T1000 (cell line): Measurements from ENCODE around the gene PRUNE2.
"Not testable (repeated sequence)": the region's sequence is repeated elsewhere in the genome, so short reads cannot be mapped to it uniquely, and the experiment has no call there.

Experiments used
- DNase-seq: peaks from one replicate; lab custom pipeline; 2025; ENCODE audit warnings: mixed read lengths; lab: John Stamatoyannopoulos, UW

The PRUNE2 gene, protein sequence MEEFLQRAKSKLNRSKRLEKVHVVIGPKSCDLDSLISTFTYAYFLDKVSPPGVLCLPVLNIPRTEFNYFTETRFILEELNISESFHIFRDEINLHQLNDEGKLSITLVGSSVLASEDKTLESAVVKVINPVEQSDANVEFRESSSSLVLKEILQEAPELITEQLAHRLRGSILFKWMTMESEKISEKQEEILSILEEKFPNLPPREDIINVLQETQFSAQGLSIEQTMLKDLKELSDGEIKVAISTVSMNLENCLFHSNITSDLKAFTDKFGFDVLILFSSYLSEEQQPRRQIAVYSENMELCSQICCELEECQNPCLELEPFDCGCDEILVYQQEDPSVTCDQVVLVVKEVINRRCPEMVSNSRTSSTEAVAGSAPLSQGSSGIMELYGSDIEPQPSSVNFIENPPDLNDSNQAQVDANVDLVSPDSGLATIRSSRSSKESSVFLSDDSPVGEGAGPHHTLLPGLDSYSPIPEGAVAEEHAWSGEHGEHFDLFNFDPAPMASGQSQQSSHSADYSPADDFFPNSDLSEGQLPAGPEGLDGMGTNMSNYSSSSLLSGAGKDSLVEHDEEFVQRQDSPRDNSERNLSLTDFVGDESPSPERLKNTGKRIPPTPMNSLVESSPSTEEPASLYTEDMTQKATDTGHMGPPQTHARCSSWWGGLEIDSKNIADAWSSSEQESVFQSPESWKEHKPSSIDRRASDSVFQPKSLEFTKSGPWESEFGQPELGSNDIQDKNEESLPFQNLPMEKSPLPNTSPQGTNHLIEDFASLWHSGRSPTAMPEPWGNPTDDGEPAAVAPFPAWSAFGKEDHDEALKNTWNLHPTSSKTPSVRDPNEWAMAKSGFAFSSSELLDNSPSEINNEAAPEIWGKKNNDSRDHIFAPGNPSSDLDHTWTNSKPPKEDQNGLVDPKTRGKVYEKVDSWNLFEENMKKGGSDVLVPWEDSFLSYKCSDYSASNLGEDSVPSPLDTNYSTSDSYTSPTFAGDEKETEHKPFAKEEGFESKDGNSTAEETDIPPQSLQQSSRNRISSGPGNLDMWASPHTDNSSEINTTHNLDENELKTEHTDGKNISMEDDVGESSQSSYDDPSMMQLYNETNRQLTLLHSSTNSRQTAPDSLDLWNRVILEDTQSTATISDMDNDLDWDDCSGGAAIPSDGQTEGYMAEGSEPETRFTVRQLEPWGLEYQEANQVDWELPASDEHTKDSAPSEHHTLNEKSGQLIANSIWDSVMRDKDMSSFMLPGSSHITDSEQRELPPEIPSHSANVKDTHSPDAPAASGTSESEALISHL (N-terminal part only)

DNA sequence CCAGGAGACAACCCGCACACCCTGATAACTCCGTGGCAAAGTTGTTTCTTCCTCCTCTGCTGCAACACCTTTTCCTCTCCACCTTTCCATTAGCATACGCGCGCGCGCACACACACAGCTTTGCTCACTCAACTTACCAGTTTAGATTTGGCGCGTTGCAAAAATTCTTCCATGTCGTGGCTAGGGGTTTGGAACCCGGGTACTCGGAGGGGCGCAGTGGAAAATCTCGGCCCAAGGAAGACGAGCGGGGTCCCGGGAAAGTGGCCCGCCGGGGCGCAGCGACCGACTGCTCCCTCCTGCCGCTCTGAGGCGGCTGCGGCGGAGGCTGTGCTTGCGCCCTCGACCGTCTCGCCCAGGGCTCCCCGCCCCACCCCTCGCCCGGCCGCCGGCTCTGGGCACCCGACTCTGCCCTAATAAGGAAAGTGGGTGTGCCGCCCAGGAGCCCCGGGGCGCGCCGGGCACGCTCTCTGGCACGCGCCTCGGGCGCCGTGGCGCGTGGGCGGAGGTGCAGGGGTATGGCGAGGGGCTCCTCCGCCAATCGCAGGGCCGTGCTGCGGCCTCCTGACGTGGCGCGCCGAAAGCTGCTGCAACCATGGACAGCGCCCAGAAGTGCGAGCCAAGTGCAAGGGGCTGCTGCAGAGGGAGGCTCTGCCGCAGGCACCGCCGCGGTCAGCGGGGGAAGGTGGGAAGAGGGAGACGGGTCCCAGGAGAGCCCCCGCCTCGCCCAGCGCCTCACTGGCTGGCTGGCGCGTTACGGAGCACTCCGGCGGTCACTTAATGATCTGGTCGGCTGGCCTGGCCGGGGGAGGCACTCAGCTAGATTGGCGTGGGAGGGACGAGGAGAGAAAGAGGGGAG, at the start of gene PRUNE2:
TSS of gene PRUNE2 (minus strand) at position 324 of the 856 bp plus-strand sequence. CDS start at position 173, 151 bp downstream.
- DNase-seq, result peak; percentile 88

DNA sequence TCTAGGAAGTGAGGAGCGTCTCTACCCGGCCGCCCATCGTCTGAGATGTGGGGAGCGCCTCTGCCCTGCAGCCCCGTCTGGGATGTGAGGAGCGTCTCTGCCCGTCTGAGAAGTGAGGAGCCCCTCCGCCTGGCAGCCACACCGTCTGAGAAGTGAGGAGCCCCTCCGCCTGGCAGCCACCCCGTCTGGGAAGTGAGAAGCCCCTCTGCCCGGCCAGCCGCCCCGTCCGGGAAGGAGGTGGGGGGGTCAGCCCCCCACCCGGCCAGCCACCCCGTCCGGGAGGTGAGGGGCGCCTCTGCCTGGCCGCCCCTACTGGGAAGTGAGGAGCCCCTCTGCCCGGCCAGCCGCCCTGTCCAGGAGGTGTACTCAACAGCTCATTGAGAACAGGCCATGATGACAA, 49.5 kb upstream of the PRUNE2 start:
- not testable (repeated sequence) for DNase-seq

DNA sequence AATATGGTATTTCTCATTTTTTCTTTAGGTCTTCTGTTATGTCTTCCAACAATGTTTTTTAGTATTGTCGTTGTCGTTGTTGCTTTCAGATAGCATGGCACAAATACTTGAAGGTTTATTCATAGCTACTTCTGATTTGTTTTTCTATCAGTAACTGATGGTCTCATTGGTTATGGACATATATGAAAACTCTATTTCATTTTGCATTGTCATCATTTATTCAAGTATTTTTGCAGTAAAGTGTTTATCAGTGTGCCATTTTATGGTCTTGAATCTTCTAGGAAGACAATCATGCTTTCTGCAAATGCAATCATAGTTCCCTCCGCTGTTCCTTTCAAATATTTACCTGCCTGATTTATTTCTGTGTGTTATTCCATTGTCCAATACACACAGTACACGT, 44.0 kb upstream of the PRUNE2 start:
- no peak for DNase-seq

DNA sequence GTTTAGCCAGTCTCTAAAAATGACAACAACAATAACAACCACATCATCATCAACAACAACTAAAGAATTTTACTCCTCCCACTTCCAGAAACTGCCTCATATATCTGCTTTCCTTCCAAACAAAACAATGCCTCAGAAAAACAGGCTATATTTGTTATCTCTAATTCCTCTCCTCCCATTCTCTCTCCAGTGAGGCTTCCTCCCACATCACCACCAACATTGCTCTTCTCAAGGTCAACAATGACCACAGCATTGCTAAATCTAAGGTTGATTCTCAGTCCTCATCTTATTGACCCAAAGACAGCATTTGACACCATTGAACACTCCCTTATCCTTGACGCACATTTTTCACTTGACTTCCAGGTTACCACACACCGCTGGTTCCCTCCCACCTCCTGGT, 38.1 kb upstream of the PRUNE2 start:
- no peak for DNase-seq

DNA sequence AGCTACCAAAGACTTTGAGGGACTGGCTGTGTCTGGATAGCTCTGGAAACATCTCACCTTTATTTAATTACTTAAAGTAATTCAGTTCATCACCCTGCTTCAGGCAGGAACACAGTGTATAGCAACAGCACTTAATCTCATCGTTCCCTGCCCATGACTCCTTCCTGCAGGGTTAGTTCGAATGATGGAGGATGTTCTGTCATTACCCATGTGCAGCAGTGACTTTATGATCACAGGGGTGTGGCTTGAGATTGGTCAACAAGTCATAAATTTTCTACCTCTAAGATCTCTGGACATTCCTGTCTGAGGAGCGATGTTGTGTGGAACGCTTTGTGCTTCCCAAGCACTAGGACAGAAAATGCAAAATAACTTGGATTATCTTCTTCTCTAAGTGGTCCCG, 37.1 kb upstream of the PRUNE2 start:
- DNase-seq, result no peak

DNA sequence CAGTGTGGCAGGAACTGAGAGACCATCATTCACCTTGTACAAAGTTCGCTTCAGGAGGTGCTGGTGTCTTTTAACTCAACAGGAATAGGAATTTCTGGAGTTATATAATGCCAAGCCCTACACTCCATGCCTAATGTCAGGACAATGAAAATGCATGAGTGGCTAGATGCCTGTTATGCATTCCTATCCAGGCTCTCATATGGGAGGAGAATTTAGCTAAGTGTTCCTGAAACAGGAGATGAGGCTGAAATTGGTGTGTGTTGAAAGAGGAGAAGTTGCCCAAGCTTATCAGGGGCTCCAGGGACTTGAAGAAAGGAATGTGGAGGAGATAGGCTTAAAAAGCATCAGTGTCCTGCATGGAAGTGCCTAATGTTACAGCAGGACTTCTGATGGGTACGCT, 26.8 kb upstream of the PRUNE2 start:
- DNase-seq, result no peak

DNA sequence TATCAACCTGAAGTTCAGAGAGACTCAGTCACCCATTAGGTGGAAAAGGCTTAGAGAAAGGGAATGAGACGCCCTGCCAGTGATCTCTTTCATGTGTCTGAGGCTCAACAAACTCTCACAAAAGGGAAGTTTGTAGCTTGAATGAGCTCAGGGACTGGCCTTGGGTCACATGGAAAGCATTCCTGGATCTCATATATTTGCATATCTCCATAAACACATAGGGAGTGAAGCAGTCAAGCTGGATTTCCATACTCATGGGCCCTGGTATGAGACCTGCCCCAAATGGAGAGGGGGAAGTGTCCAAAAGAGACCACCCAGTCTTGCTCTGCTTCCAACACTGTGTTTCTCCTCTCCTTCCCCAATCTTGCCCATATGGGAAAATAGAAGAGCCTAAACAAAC, 26.4 kb upstream of the PRUNE2 start:
- no peak for DNase-seq

DNA sequence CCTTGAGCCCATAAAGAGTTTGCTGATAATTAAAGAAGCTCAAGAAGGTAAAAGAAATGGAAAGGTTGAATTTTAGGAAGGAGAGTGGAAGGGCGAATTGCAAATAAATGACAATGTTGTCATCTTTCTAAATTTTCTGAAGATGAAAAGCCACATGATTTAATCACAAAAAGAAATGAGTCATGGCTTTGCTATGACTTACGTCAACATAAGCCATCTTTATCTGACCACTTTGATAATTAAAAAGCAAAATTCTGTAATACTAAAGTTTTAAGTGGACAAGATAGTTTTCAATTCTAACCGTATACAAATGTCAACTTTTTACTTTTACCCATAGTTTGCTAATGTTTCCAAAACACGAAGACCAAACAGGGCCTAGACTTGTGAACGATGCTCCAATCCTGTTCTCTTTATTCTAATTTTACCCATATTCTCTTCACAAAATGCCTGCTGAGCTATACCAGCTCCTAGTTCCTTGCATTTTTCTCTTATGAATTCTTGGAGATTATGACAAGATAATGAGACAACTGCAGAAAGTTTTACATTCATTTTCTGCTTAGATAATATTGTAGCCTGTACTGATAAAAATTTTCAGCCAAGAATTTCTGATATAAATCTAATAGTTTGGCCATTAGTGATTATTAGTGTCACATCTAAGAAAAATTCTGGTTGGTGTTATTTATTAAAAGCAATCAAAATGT, 21.8 kb upstream of the PRUNE2 start:
- DNase-seq, result no peak

DNA sequence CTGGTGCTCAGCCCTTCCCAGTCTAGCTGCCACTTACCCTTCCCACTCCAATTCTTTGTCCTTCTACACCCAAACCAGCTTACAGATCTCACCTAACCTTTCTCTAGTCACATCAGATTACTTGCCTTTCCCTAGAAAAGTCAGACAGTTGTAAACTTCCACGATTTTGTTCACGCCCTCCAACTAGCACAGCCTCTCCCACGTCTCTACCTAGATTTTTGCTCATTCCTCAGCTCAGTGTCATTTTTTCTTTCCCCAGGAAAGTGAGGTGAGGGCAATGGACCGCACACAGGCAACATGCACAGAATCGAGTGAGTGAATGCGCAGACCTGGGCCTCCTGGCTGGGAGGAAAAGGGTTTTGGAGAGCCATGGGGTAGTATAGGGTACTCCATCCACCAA, 20.9 kb upstream of the PRUNE2 start:
- no peak for DNase-seq

DNA sequence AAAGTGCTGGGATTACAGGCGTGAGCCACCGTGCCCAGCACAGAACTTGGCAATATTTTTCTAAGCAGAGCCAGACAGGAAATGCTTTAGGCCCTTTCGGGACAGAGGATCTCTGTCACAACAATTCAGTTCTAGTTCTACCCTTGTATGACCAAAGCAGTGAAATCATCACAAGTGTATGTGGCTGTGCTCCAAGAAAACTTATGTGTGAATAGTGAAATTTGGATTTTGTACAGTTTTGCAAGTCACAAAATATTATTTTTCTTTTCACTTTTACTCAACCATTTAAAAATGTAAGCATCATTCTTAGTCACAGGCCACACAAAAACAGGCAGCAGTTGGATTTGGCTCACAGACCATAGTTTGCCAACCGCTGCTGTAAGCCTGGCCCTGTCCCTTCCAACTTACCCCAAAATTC, 20.4 kb upstream of the PRUNE2 start:
- DNase-seq, result no peak

DNA sequence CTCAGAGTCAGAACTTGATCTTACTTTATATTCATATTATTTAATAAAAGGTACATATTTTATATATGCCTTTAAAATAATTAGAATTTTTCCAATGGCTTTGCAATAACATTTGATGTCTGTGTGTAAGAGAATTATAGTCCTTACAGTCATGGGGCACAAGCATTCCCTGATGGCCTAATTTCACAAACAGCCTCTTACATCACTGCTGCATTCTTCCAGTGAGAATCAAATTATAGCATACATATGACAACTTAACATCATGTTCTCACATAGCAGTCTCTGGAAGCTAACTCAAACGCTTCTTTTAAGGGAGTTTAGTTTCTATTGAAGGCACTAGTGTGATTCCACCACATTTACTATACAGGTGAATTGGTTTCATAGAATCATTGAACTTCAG, 15.3 kb upstream of the PRUNE2 start:
- no peak for DNase-seq

DNA sequence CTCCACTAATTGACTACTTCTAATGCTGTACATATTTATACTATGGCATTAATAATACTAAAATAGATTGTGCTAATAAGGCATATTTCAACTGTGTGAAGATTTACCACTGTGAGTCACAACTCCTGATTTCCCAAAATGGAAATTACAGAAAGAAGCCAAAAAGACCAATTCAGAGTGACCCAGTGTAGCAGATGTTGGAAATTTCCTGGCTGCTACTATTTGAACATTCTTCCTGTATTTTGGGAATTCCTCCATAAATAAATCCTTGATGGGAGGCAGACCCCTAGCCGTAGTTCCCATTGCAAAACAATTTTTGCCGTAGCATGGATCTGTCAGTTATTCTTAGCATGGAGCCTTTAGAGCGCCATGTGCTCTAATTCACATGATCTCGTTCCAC, 11.4 kb upstream of the PRUNE2 start:
- no peak for DNase-seq

DNA sequence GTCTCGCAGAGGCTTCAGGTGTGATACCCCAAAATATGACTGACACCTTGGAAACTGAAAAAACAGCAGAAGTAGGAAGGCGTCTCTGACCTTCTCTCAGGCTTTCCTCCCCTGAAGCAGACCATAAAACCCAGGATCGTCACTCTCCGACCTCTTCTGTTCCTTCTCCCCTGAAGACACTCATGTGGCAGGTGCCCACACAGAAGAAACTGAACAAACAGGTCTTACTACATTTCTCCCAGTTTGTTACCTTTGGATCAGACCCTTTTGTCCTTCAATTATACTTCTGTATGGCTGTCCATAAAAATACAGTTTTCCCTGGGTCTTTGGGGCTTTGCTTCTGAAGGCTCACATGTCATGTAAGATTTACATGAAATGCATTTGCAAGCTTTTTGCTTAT, 10.3 kb upstream of the PRUNE2 start:
- DNase-seq, result no peak

DNA sequence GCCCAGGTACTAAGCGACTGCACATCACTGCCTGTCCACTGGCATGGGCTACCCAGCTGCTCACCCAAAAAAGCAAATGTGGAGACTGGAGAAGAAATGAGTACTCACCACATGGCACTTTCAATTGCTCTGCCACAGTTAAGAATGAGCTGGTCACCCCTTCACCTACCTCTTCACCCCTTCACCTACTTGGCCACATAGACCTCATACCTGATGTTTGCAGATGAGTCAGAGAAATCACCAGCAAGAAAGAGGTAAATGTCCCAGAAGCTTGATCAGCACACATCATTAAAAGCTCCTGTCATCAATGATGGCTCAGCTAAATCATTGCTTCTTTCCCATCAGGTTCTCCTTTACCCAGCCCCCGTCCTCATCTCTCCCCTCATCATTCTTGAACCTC, 7.6 kb upstream of the PRUNE2 start:
- no peak for DNase-seq

DNA sequence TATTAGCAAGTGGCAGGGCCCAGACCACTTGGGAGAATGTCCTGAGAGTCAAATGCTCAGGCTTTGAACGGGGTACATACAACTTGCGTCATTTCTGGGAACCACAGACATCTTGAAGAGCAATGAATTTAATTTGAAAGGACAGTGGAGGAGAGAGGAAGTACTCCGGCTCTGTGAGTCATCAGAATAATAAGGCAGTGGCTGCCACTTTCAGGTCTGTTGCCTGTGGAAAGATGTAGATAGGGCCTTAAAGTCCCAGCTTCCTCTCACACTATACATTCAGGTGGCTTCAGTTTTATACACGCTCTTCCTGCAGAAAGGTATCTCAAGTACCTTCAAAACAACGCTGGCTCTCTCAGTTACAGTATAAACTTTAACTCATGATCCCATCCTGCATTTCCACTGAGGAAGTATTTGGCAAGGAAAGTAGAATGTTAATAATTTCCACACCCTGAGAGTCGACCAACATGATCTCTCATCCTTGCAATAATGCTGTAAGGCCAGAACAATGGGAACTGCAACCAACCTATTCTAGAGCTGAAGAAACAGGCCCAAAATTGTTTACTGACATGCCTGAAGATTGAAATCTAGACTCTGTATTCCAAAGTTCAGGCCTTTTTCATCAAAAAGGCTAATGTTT, 6.8 kb upstream of the PRUNE2 start:
- DNase-seq, result no peak

DNA sequence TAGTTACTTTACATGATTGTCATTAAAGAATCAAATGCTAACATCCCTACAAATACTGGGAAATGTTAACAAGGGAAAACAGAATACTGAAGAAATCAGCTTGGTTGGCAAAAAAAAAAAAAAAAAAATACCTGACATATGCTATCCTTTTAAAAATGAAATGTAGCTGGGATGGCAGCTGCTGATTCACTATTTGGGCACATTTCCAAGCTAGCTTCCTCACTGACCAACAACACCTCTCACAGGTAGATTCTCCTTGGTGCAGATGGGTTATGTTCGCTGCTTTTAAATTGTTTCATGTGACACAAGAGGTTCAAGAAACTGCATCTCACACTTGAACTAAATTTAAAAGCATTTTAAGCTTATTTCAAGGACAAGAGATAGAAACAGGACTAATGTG, 6.1 kb upstream of the PRUNE2 start:
- DNase-seq, result no peak

DNA sequence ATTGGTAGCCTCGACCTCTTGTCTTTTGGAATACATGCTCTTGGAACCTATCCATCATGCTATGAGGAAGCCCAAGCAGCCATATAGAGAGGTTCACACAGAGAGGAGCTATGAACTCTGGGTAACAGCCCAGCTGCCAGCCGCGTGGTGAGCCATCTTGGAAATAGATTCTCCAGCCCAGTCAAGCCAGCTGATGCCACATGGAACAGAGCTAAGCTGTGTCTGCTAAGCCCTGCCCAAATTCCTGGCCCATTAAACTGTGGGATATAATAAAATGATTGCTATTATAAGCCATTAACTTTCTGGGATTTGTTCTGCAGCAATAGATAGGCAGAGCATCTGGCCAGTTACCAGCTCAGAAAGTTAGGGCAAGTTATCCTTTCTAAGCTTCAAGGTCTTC, 4.9 kb upstream of the PRUNE2 start:
- DNase-seq, result no peak

DNA sequence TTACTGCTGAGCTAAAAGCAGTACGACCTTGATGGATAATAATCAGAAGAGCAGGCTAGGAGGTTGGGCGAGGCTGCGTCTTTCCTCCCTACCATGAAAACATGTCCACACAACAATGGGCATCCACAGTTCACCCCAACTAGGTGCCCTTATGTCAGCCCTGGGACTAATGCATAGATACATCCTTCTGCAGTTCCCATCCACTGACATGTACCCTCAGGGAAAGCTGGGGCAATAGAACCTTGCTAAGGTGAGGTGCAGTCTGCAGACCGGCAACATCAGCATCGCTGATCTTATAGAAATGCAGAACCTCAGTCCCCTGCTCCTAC, 697 bp upstream of the PRUNE2 start:
- no peak for DNase-seq

DNA sequence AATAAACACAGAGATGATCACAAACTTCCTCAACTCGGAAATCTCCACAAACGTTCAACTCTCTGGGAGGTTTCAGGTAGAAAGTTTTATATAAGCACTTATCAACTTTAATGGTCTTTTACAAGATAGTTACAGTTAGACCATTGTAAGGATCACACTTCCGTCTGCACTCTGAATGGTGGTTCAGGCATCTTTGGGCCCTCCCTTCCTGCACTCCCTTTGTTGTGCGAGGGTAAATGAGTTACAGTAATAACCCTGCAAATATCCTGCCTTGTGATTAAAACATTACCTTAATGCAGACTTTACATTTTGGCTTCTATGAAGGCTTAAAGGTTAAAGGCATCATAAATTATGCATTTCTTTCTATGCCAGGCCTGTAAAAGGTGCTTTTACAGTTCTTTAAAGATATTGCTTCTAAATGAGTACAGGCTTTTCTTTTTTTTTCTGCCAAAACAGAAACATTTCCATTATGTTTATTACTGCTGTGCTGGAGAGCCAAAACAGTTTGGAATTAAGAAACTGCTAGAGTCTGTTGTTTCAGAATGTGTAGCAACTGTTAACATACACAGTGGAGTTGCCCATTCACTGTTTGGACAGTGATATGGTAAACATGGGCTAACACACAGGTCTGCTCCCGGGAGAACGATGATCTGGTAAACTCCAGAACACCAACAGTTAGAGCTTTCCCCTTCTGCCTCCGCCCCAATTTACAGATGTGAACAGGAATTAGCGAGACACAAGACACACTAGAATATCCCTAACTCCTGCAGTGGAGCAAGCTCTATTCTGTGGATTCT, 1.1 kb downstream of the PRUNE2 start:
- no peak for DNase-seq

DNA sequence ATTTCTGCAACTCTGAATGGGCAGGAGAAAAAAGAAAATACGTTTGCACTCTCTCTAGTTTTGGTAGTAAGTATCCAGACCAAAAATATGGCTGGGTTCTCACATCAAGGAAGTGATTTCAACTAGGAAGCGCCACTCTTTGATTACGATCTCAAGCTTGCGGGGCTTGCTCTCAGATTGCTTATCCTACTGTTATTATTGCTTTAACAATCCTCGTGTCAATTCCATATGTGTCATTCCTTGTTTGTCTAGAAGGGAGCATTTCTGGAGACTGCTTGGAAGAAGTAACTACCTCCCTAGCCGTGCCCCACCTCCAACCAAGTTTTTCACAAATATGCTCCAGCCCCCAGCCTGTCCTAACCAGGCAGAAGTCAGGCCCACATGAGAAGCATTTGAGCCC, 3.5 kb downstream of the PRUNE2 start:
- no peak for DNase-seq
